Left colon (tissue), 2 donors: ENCODE data around the gene SREBF1. TPM values are rescaled to one million over a fixed set of nuclear protein-coding genes. Genes with fewer than 3 reads are reported as not detected.

Experiments used
- ATAC-seq: fragments of 200-7000 bp; cut with Tn5 transposase; one replicate; pipeline ENCODE4 v1.9.1; 2020; ENCODE audit warnings: mild to moderate bottlenecking, moderate library complexity
- DNase-seq, 2 donors: peaks; one replicate each; pipeline ENCODE4 v3.0.0-alpha.2; 2020
- intact Hi-C, 2 donors: fragments of 100-400 bp; cut with DNase I in 1 of 2; cut with micrococcal nuclease in 1 of 2; formaldehyde crosslinking; loops; one replicate each; pipeline versions ENCODE4 v1.11.2 to v1.14.0; 2022; cut with DNase I, micrococcal nuclease
- total RNA-seq, 2 donors: library from RNA; stranded (reverse); fragmentation: NEBNext Ultra II Directional; extraction: Animal tissue kit (Norgen Biotek cat#: 25700); gene quantifications; one replicate each; pipeline ENCODE4 v1.2.1, GENCODE V29; 2021
- donor health status: DM: no; HTN: no; CAD: no.
- donor health status: DM: yes; HTN: yes; CAD: no.

The SREBF1 gene
- total RNA-seq, 2 donors from 2014 or later = 125 to 161 TPM

DNA sequence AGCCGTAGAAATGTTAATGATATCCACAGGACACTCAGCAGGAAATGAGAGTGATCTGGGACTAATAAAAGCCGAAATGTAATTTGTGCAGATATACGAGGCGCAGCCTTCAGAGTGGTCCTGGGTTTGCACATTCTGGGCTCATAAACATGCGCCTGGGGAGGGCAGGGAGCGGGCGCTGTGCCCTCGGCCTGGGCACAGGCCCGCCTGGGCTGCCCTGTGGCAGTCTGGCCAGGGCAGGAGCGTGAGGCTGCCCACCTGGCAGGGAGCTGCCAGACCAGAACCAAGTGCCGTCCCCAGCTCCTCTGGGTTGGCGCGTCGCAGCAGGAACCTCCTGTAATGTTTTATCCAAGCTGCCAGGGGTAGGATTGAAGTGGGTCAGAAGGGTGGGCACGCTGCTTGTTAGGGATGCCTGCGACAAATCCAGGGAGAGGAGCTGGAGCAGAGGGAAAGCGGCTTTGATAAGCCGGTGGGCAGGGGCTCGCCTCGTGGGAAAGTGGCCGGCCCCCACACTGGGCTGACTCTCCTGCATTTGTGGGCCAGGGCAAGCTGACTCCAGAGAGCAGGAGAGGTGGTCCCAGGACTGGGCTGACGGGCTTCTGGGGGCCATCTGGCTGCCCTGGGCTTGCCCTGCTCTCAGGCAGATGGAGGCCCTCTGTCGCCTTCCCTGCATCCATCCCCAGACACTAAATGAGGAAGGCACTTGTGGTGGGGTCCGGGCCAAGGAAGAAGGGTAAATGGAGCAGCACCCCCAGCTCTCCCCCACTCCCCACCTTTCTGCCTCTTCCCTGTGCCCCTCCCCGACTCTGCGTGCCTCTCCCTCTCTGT lies 45.9 kb downstream of the SREBF1 start:
- ATAC-seq (no peak), DNase-seq (no peak)
- intact Hi-C loops = no loop called here

DNA sequence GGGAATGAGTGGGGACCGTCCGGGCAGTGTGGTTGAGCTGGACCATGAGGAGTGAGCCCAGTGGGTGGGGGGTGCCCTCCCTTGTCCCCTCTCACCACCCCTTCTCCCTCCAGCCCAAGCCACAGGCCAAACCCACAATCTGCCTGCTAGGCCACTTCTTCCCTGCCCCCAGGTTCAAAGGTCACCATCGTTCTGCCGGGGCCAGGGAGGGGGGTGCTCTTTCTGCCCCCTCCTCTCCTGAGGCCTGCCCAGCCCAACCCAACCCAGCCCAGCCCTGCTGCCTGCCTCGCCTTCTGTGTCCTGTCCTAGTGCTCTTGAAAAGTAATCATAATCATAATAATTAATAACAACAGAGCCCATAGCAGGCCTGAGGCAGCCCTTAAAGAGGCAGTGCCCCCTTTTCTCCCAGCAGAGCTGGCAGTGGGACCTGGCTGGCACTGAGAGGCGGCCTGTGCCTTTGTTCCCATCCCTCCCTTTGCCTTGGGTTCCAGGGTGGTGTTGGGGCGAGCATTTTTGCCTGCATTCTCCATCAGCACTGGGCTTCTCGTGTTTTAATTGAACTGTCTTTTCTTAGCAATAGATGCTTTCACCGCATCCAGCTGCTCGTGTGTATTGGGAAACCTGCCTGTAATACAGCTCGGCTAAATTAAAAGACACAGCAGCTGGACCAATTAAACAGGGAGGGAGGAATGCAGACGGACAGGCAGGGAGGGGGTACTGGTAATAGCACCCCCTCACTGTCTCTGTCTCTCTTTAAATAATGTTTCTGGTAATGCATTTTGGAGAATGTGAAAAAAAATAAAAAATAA lies 46.8 kb downstream of the SREBF1 start:
- DNase-seq = no peak
- intact Hi-C loops = no loop called here
- peak; percentile 43 for ATAC-seq

DNA sequence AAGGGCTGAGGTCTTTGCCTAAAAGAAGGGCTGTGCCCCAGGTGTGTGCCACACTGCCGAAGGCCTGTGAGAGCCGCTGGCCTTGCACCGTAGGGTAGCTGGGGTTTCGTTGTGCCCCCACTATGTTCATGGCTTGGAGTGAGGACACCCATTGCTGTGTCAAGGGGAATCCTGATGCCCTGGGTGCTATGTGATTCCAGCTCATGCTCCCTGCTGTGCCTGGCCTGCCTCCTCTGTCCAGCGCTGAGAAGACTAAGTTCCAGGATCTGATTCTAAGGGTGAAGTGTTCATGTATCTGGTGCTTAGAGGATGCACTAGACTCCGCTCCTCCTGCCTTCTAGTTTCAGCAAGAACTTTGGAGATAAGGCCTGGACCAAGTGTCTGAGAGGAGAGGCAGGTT lies 47.4 kb downstream of the SREBF1 start:
- DNase-seq (no peak), ATAC-seq (no peak)
- intact Hi-C loops = no loop called here

DNA sequence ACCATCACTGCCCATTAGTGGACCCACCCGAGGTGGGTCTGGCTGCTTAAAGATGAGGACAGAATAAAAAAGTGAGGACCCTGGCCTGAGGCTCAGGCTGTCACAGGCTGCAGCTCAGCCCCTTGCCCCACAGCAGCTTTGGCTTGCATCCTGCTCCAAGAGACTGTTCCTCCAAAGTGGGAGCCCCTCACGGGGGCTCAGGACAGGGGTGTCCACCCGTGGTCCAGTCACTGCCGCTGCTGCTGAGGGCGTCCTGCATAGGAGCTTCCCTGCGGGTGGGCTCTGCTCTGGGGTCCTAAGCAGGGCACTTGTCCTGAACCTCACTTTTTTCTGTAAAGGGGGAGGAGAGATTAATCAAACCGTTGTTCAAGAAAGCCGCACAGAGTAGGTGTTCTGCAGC lies 47.8 kb downstream of the SREBF1 start:
- ATAC-seq = no peak
- DNase-seq = no peak
- intact Hi-C loops = no loop called here

- DNase-seq (no peak), ATAC-seq (no peak)
- intact Hi-C loops = no loop called here
These were observed 49.2 kb downstream of the SREBF1 start for GRCh38 chr17:17787568-17787967.

DNA sequence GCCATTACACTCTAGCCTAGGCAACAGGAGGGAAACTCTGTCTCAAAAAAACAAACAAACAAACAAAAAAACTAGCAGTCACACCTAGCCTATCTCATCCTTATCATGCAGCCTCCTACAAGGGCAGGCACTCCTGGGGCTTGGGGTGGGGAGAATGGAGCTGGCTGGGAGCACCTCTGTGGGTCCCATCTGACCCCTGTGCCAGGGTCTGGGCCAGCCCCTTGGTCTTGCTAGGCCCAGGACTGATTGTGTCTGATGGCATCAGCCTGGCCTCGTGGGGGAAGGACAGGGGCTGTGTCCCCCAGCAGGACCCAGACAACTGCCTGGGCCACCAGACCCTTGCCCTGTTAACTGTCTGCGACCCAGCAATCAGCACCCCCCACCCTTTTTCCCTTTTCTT lies 49.8 kb downstream of the SREBF1 start:
- intact Hi-C loops = no loop called here
- no peak for DNase-seq

GRCh38 chr17:17785407-17785806 lies 51.4 kb downstream of the SREBF1 start:
- intact Hi-C loops = no loop called here
- ATAC-seq (no peak), DNase-seq (no peak)

More for the DNA sequence above, 49.8 kb downstream of the SREBF1 start:
- no peak for ATAC-seq

- no peak for DNase-seq
- no peak for ATAC-seq
- intact Hi-C loops = no loop called here
These were observed 52.0 kb downstream of the SREBF1 start for GRCh38 chr17:17784657-17785267.

DNA sequence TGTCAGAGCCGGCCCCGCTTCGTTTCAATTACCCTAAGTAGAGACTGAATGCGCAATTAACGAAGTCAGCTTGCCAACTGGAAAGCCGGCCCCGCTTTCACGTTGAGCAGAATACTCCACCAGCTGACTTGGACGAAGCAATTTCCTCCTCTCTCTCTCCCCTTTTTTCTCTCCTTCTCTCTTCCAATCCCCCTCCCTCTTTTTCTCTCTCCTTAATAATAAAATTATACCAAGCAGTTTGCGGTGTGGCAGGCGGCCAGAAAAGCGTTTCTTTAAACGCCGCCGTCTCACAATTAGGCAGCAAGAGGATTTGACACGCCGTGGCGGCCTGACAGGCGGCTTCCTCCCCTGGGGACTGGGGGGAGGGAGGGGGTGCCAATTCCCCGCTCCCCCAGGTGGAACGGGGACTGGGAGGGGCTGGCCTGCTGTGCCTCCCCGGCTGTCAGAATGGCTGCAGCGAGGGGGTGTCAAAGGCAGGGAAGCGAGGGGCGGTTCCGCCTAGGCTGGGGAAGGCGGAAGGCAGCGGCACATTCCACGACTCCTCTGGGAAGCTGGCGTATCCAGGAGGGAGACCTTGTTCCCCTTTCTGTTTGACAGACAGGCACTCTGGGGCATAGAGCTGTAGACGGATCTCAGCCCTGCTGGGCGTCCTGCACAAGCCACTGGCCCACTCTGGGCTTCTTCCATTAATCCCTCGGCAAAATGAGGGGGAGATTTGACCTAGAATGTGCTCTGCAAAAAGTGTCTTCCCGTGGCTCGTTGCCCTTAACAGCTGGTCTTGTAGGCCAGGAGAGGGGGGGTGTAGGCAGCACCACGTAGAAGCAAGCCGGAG lies 52.7 kb downstream of the SREBF1 start:
- DNase-seq (peak in 1 of 2 donors; percentile 65), ATAC-seq (peak; percentile 29)
- intact Hi-C loops = no loop called here

DNA sequence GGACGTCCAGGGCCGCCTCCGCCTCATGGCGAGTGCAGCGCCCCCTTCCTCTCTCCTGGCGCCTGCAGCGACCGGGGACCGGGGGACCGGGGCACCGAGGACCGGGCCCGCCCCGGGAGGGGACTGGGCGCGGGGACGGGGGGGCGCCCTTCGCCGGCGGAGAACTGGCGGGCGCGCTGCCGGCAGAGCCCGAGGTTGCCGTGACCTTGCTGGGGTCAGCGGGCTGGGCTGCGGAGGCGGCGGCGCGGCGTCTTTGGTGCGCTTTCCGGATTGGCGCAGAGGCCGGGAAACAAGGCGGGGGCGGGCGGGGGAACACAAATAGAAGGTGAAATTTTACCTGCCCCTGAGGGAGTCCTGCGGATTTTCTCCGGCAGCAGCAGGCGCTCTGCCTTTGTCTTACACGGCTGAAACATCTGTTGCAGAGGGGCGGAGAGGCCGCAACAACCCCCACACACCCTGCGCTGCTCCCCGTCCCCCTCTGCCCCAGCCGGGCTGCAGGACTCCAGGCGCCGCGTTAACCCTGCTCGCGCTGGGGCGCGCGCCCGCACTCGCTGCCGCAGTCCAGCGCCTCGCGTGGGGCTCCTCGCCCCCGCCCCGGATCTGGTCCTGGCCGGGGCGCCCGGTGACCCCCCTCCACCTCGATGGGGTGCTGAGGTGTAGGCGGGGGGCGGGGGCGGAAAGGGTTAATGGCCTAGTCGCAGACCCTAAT lies 53.5 kb downstream of the SREBF1 start:
- DNase-seq (peak; percentile 63 to 76), ATAC-seq (peak; percentile 68)
- intact Hi-C loops = no loop called here

DNA sequence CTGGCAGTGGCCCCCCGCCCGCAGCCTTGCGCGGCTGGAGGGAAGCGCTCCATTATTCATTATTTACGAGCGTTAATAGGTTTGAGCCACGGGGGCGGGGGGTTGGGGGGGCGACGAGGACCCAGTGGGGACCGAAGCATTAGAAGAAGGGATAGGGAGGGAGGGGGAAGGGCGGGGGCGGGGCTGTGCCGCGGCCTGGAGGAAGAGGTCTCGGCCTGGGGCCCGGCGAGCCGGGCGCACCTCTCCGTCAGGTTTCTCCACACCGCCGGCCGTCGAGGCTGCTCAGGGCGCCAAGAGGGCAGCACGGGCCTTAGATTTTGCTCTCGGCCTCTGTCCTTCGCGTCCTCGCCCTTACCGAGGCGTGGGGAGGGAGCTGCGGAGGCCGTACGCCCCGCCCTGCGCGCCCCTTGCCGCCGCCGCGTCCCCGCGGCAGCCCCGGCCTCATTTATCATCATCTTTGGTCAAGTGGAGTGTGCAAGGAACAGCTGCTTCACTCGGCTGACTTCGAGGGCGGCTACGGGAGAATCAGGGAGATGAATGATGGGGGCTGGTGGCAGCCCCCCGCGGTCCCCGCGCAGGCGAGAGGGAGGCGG lies 54.2 kb downstream of the SREBF1 start:
- DNase-seq = peak in 1 of 2 donors; percentile 41
- ATAC-seq = peak; percentile 33
- intact Hi-C loops = no loop called here

DNA sequence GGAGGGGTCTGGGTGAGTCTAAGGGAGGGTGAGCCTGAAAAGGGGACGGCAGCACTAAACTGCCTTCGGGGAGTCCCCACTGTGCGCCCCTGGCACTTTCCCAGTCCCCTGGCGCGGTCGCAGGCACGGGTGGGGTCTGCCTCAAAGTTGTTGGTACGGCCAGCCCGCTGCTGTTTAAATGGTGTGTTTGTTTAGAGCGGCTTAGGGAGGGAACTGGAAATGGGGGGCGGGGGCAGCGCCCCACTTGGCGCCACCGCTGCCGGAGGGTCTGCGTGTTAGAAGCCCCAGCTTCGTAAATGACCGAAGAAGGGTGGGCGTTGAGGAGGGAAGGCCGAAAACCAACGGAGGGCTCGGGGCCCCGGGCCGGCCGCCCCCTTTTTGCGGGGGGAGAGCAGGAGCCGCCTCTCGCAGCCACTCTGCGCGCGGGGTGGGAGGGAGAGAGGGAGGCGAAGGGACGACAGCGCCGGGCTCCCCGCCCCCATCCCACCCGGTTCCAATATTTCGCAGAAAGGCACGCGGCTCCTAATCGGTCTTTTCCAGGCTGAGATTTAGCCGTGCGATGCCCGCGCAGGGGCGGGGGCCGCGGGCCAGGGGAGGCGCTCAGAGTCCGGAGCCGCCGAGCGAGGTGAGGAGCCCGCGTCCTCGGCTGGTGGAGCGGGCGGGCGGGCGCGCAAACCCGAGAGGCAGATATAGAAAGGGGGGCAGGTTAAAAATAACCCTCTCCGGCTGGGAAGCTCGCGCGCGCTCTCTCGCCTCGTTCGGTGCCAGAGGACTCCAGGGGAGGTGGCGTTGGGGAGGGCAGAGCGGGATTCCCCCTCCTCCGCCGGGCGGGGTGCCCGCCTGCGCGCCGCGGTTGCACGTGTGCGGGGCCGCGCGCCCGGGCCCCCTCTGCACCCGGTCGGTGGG lies 54.9 kb downstream of the SREBF1 start:
- ATAC-seq (peak; percentile 42), DNase-seq (peak; percentile 67 to 77)
- intact Hi-C loops = no loop called here

DNA sequence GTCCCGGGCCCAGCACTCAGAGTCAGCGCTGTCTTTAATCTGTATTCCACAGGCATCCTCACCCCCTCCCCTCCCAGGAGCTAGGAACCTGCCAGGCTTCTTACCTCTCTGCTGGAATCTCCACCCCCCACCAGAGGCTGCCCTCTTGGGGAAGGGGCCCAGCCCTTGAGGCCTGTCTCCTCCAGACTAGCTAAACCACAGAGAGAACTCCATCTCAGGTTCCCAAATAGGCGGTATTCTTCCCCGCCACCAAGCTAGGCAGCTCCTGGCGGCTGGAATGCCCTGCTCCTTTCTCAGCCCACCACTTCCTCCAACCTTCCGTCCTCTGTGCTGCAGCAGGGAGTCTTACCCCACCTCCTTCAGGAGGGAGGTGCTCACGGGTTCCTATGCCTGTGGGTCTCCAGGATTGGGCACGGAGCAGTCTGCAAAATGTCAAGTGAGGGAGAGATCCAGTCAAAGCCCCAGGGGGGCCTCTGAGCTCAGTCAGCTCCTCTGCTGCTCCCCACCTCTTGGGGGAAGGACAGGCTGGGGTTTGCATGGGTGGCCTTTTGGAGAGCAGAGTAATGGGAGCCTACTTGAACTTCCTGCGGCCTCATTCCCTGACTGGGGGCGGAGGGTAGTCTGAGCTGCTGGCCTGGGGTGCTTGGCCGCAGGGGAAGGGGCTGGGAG lies 55.7 kb downstream of the SREBF1 start:
- ATAC-seq (no peak), DNase-seq (peak in 1 of 2 donors; percentile 47)
- intact Hi-C loops = no loop called here

- intact Hi-C loops = loop anchor here in 1 of 2 donors (10.0 kb wide), 1 partner anchor 94 kb away; the partner anchor contains the start of gene RAI1
- ATAC-seq = no peak
- no peak for DNase-seq
These were observed 57.7 kb downstream of the SREBF1 start for GRCh38 chr17:17779015-17779611.

GRCh38 chr17:17778308-17779014 lies 58.3 kb downstream of the SREBF1 start:
- intact Hi-C loops = loop anchor here in 1 of 2 donors (10.0 kb wide), 1 partner anchor 94 kb away; the partner anchor contains the start of gene RAI1
- ATAC-seq = no peak

More at GRCh38 chr17:17778308-17779014, 58.3 kb downstream of the SREBF1 start:
- DNase-seq = peak; percentile 61 to 77
